Neural crest cell (in vitro differentiated cells): ENCODE results near the gene SP6. TPM values are rescaled to one million over a fixed set of nuclear protein-coding genes. Genes with fewer than 3 reads are reported as not detected.
A peak's percentile ranks its signal among the peaks of the same experiment; 100 is the strongest.

Source experiments
- DNase-seq: peaks from one replicate; pipeline ENCODE4 v3.0.0; 2021; ENCODE audit warnings: low read depth, mixed read lengths, low spot score
- H3K27ac Mint-ChIP-seq: one replicate; pipeline ENCODE4 v1.8.0; 2021; ENCODE audit warnings: mild to moderate bottlenecking, mixed read lengths; ENCODE audit not compliant: unreplicated experiment
- H3K27me3 Mint-ChIP-seq: 2 replicates; pipeline ENCODE4 v1.8.0; 2021; ENCODE audit warnings: low read depth, mild to moderate bottlenecking, mixed read lengths
- H3K36me3 Mint-ChIP-seq: 2 replicates; pipeline ENCODE4 v1.8.0; 2021; ENCODE audit warnings: low read depth, mild to moderate bottlenecking, mixed read lengths
- H3K4me1 Mint-ChIP-seq: 2 replicates; pipeline ENCODE4 v1.8.0; 2021; ENCODE audit warnings: mixed read lengths
- H3K4me3 Mint-ChIP-seq: one replicate; pipeline ENCODE4 v1.8.0; 2021; ENCODE audit warnings: mild to moderate bottlenecking, mixed read lengths
- H3K9me3 Mint-ChIP-seq: 2 replicates; pipeline ENCODE4 v1.8.0; 2021; ENCODE audit warnings: mixed read lengths
- CTCF ChIP-seq: fragments of 200-600 bp; sonication (generic); conservative IDR thresholded peaks from 2 replicates; pipeline ENCODE4 v1.5.0; 2021; ENCODE audit warnings: antibody characterized with exemption, mild to moderate bottlenecking
- total RNA-seq: library from RNA; stranded (reverse); gene quantifications from 2 replicates; pipeline ENCODE4 v1.2.1, GENCODE V29; 2021

The SP6 gene
- total RNA-seq, 1 donor from 2014 or later: 0.16 TPM

DNA sequence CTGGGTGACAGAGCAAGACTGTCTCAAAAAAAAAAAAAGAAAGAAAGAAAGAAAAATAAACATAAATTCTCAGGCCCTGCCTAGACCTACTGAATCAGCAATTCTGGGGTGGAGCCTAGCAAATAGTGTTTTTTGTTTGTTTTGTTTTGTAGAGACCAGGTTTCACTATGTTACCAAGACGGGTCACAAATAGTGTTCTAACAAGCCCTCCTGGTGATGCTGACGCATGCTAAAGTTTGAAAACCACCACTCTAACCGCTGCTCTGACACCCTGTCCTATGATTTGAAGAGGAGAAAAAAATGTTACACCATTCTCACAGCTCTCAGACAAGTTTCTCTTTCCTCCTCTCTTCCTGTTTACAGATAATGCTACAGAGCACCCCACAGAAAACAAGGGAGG is 21.1 kb downstream of the SP6 start:
- no peak for TF ChIP-seq CTCF
- no peak overlapping the region for H3K27ac Mint-ChIP-seq
- peaks cover 29% of the 10 kb centered on the region for H3K4me1 Mint-ChIP-seq
- H3K27me3 Mint-ChIP-seq: peaks cover 3% of the 10 kb centered on the region
- DNase-seq: no peak
- peaks cover 9% of the 10 kb centered on the region for H3K36me3 Mint-ChIP-seq
- H3K9me3 Mint-ChIP-seq: no peaks in the 10 kb centered on the region
- H3K4me3 Mint-ChIP-seq: peak overlapping the region; percentile 64

DNA sequence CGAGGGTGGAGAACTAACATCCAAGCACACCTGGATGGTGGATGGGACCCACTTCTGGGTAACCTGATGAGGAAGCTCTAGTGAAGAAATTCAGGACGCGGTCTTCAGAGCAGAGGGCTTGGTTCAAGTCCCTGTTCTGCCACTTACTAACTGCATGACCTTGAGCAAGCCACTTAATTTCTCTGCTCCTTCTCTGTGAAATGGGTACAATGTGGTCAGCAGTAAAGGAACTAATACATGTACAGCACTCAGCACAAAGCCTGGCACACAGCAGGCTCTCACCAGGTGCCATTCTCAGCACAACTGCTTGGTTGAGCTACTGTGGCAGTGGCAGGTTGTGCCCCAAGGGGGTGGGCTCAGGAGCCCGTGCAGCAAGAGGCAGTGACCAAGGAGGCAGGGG is 27.4 kb downstream of the SP6 start:
- no peak for DNase-seq
- Mint-ChIP-seq H3K27me3 (no peaks in the 10 kb centered on the region), H3K36me3 (peaks cover 9% of the 10 kb centered on the region), H3K4me1 (peaks cover 17% of the 10 kb centered on the region), H3K9me3 (no peaks in the 10 kb centered on the region), H3K27ac (no peak overlapping the region), H3K4me3 (no peak overlapping the region)
- TF ChIP-seq CTCF: no peak

DNA sequence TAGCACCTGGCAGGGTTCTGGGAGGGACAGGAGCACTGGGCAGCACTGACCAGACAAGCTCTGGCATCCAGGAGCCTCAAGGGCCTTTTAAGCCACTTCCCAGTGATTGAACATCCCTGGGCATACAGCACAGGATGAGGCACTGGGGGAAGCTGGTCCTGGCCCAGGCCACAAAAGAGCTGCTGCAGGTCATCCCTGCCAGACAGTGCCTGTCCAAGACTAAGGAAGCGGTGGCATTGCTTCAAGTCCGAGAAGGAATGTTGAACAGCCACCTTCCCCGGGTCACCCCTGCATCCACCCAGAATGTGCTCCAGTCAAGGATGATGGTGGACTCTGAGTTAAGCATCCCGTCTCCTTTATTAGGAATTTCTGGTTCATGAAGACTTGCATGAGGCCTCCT is 28.2 kb downstream of the SP6 start:
- peaks cover 17% of the 10 kb centered on the region for H3K4me1 Mint-ChIP-seq
- H3K27ac Mint-ChIP-seq: no peak overlapping the region
- peaks cover 9% of the 10 kb centered on the region for H3K36me3 Mint-ChIP-seq
- H3K9me3 Mint-ChIP-seq: no peaks in the 10 kb centered on the region
- no peaks in the 10 kb centered on the region for H3K27me3 Mint-ChIP-seq
- no peak overlapping the region for H3K4me3 Mint-ChIP-seq
- TF ChIP-seq CTCF: no peak
- no peak for DNase-seq

GRCh38 chr17:47821424-47822391 is 29.3 kb downstream of the SP6 start, which contains the start of gene OSBPL7:
Gene OSBPL7 (minus strand): TSS chr17:47821794. CDS start chr17:47820278, 1,516 bp downstream.
- no peaks in the 10 kb centered on the region for H3K27me3 Mint-ChIP-seq
- no peak for TF ChIP-seq CTCF
- DNase-seq: peak; percentile 44
- H3K4me3 Mint-ChIP-seq: peak within 1 kb of the TSS; percentile 91
- peak within 1 kb of the TSS; percentile 81 for H3K27ac Mint-ChIP-seq
- peaks cover 9% of the 10 kb centered on the region for H3K36me3 Mint-ChIP-seq
- H3K4me1 Mint-ChIP-seq: peaks cover 17% of the 10 kb centered on the region
- H3K9me3 Mint-ChIP-seq: no peaks in the 10 kb centered on the region

- no peaks in the 10 kb centered on the region for H3K27me3 Mint-ChIP-seq
- no peak overlapping the region for H3K27ac Mint-ChIP-seq
- H3K4me1 Mint-ChIP-seq: peaks cover 17% of the 10 kb centered on the region
- peak overlapping the region; percentile 91 for H3K4me3 Mint-ChIP-seq
- no peaks in the 10 kb centered on the region for H3K9me3 Mint-ChIP-seq
- DNase-seq: no peak
- no peak for TF ChIP-seq CTCF
- peaks cover 3% of the 10 kb centered on the region for H3K36me3 Mint-ChIP-seq
These were observed 29.9 kb downstream of the SP6 start for GRCh38 chr17:47821031-47821423.
